ENCODE measurements around the gene PSME2.

PSME2 gene

DNA sequence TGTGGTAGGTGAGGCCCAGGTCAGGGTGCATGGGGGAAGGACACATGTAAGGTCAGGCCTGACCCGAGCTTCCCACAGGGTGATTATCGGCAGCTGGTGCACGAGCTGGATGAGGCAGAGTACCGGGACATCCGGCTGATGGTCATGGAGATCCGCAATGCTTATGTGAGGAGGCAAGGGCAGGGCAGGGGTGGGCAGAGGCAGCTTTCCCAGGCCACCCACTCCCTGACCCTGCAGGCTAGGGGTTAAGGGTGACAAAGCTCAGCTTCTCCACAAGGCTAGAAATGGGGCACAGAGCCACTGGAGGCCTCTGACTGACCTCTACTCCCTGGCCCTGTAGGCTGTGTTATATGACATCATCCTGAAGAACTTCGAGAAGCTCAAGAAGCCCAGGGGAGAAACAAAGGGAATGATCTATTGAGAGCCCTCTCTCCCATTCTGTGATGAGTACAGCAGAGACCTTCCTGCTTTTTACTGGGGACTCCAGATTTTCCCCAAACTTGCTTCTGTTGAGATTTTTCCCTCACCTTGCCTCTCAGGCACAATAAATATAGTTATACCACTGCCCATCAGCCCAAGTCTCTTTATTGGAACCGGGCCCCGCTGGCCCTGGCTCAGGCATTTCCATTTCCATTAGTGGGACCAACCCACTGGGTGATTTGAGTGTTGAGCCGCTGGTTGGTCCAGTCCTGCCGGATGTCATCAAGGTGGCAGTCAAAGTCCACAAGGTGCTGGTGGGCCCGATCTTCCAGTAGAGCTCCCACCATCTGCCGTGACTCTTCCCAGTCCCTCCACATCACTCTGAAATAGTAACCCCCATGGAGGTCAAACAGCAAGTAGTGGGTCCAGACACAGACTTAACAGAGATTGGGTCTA is 7.8 kb downstream of the PSME2 start:
- Histone ChIP-seq H3K27me3 (ENCODE audit: insufficient read depth, poor library complexity, severe bottlenecking) (no peaks in the 10 kb centered on the region), H3K4me3 (replicated peaks; ENCODE audit: insufficient read depth, low read length) (no peak overlapping the region), H3K27ac (replicated peaks) (no peak overlapping the region)
- no peak for TF ChIP-seq SPI1 (IDR thresholded peaks at IDR 0.05; ENCODE audit: borderline replicate concordance, low read depth)
- no peak for TF ChIP-seq POLR2AphosphoS5 (IDR thresholded peaks at IDR 0.05; ENCODE audit: low read depth)
- TF ChIP-seq, protein P1, sequence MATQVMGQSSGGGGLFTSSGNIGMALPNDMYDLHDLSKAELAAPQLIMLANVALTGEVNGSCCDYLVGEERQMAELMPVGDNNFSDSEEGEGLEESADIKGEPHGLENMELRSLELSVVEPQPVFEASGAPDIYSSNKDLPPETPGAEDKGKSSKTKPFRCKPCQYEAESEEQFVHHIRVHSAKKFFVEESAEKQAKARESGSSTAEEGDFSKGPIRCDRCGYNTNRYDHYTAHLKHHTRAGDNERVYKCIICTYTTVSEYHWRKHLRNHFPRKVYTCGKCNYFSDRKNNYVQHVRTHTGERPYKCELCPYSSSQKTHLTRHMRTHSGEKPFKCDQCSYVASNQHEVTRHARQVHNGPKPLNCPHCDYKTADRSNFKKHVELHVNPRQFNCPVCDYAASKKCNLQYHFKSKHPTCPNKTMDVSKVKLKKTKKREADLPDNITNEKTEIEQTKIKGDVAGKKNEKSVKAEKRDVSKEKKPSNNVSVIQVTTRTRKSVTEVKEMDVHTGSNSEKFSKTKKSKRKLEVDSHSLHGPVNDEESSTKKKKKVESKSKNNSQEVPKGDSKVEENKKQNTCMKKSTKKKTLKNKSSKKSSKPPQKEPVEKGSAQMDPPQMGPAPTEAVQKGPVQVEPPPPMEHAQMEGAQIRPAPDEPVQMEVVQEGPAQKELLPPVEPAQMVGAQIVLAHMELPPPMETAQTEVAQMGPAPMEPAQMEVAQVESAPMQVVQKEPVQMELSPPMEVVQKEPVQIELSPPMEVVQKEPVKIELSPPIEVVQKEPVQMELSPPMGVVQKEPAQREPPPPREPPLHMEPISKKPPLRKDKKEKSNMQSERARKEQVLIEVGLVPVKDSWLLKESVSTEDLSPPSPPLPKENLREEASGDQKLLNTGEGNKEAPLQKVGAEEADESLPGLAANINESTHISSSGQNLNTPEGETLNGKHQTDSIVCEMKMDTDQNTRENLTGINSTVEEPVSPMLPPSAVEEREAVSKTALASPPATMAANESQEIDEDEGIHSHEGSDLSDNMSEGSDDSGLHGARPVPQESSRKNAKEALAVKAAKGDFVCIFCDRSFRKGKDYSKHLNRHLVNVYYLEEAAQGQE (IDR thresholded peaks at IDR 0.05; ENCODE audit: insufficient replicate concordance, low read depth): no peak
- no peak for TF ChIP-seq GABPA (IDR thresholded peaks at IDR 0.05; ENCODE audit: low read depth)
- TF ChIP-seq, protein P2, sequence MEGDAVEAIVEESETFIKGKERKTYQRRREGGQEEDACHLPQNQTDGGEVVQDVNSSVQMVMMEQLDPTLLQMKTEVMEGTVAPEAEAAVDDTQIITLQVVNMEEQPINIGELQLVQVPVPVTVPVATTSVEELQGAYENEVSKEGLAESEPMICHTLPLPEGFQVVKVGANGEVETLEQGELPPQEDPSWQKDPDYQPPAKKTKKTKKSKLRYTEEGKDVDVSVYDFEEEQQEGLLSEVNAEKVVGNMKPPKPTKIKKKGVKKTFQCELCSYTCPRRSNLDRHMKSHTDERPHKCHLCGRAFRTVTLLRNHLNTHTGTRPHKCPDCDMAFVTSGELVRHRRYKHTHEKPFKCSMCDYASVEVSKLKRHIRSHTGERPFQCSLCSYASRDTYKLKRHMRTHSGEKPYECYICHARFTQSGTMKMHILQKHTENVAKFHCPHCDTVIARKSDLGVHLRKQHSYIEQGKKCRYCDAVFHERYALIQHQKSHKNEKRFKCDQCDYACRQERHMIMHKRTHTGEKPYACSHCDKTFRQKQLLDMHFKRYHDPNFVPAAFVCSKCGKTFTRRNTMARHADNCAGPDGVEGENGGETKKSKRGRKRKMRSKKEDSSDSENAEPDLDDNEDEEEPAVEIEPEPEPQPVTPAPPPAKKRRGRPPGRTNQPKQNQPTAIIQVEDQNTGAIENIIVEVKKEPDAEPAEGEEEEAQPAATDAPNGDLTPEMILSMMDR (IDR thresholded peaks at IDR 0.05; ENCODE audit: insufficient read depth, low read length): no peak
- DNase-seq (ENCODE audit: low read depth in 1 of 2, low spot score in 1 of 2): no peak

DNA sequence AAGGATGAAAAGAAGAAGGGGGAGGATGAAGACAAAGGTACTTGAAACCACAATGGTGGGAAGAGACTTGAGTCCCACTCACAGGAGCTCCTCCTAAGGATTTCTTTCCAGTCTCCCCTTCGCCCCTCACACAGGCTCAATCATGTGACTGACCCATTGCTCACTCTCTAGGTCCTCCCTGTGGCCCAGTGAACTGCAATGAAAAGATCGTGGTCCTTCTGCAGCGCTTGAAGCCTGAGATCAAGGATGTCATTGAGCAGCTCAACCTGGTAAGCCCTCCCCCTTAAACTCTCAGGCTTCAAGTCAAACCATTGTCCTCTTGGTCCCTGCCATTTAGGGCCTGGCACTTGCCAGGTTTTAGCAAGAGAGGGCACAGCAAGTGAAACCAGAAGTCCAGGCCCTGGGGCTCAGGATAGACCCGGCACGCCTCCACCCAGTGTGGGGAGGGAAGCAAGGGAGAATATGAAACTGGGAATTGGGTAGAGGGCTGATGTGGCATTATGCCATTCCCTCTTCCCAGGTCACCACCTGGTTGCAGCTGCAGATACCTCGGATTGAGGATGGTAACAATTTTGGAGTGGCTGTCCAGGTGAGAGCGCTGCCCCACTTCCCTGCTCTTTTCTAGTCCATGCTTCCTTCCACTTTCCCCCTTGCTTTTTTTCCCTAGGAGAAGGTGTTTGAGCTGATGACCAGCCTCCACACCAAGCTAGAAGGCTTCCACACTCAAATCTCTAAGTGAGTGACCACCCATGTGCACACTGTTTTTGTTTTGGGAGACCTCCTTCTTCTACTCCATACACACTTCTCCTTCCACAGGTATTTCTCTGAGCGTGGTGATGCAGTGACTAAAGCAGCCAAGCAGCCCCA is 8.6 kb downstream of the PSME2 start:
- no peak for DNase-seq (ENCODE audit: low read depth in 1 of 2, low spot score in 1 of 2)
- TF ChIP-seq GABPA (IDR thresholded peaks at IDR 0.05; ENCODE audit: low read depth): no peak
- TF ChIP-seq SPI1 (IDR thresholded peaks at IDR 0.05; ENCODE audit: borderline replicate concordance, low read depth): no peak
- TF ChIP-seq, protein P1 (IDR thresholded peaks at IDR 0.05; ENCODE audit: insufficient replicate concordance, low read depth): no peak
- no peak for TF ChIP-seq POLR2AphosphoS5 (IDR thresholded peaks at IDR 0.05; ENCODE audit: low read depth)
- TF ChIP-seq, protein P2 (IDR thresholded peaks at IDR 0.05; ENCODE audit: insufficient read depth, low read length): no peak
- Histone ChIP-seq H3K27me3 (ENCODE audit: insufficient read depth, poor library complexity, severe bottlenecking) (no peaks in the 10 kb centered on the region), H3K27ac (replicated peaks) (no peak overlapping the region), H3K4me3 (replicated peaks; ENCODE audit: insufficient read depth, low read length) (no peak overlapping the region)

DNA sequence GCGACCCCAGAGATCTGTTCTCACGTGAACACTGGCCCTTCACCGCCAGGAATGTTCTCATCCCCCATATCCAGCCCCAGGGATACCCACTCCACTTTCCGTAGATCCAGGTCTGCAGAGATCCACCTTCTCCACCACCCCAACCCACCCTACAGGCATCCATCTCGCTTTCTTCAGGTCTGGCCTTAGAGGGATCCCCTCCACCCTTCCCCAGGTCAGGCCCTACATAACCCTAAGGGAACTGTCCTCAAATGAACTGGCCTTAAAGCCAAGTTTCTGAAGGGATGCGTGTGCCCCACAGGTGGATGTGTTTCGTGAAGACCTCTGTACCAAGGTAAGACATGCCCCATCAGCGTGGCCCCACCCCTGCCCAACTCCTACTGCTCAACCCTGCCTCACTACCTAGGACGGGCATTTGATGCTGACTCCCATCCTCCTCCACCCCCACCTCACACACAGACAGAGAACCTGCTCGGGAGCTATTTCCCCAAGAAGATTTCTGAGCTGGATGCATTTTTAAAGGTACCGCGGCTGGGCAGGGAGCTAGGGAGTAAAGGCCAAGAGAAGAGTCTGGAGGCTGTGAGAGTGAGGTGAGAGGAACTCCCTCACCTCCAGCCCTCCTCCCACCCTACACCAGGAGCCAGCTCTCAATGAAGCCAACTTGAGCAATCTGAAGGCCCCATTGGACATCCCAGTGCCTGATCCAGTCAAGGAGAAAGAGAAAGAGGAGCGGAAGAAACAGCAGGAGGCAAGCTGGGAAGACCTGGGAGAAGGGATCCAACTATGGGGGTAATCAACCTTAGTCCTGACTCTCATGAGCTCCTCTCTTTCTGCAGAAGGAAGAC is 9.5 kb downstream of the PSME2 start:
- TF ChIP-seq, protein P2 (IDR thresholded peaks at IDR 0.05; ENCODE audit: insufficient read depth, low read length): no peak
- TF ChIP-seq, protein P1 (IDR thresholded peaks at IDR 0.05; ENCODE audit: insufficient replicate concordance, low read depth): no peak
- Histone ChIP-seq H3K27ac (replicated peaks) (no peak overlapping the region; the same call in 1 of the 2 replicates), H3K4me3 (replicated peaks; ENCODE audit: insufficient read depth, low read length) (peak overlapping the region; percentile 85), H3K27me3 (ENCODE audit: insufficient read depth, poor library complexity, severe bottlenecking) (no peaks in the 10 kb centered on the region)
- no peak for DNase-seq (ENCODE audit: low read depth in 1 of 2, low spot score in 1 of 2)
